ENCODE data around the gene PRSS56. TPM values are rescaled to one million over a fixed set of nuclear protein-coding genes. Genes with fewer than 3 reads are reported as not detected.

The PRSS56 gene
- polyA plus RNA-seq, 1 experiment: not detected

DNA sequence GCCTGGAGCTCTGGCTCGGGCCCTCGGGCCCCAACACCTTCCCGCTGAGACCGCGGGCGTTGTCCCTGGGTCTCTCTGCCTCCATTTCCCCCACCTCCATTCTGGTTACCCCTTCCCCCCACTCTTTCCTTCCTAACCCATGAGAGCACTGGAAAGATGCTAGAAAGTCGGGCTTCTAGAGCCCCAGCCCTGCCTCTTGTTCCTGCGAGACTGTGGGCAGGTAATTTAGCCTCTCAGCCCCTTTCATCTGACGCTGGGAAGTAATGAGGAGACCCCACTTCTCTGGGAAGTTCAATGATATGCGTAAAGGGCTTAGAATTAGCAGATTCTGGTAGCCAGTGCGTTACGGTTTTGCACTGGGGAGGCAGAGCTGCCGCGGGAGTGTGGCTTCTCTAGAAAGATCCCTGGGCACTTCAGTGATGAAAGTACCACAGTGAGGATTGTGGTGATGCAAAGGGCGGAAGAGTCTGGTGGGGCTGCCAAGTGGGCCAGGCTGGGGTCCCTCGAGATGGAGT is 16.3 kb upstream of the PRSS56 start:
- ChIA-PET CTCF (interaction anchor here (0.5 kb wide), 1 partner anchor 206 kb away, joined by 11 read pairs; no protein-coding TSS in a partner anchor), POLR2A (no interaction called here)
- Histone ChIP-seq H3K9me3 (ENCODE audit: control insufficient read depth, insufficient read depth, low read length) (no peaks in the 10 kb centered on the region), H3K27me3 (ENCODE audit: control insufficient read depth, insufficient read depth, low read length) (peaks cover 56% of the 10 kb centered on the region), H3K4me3 (ENCODE audit: low read depth, low read length) (no peak overlapping the region), H3K27ac (ENCODE audit: low read depth, low read length) (no peak overlapping the region)
- TF ChIP-seq, protein P1, sequence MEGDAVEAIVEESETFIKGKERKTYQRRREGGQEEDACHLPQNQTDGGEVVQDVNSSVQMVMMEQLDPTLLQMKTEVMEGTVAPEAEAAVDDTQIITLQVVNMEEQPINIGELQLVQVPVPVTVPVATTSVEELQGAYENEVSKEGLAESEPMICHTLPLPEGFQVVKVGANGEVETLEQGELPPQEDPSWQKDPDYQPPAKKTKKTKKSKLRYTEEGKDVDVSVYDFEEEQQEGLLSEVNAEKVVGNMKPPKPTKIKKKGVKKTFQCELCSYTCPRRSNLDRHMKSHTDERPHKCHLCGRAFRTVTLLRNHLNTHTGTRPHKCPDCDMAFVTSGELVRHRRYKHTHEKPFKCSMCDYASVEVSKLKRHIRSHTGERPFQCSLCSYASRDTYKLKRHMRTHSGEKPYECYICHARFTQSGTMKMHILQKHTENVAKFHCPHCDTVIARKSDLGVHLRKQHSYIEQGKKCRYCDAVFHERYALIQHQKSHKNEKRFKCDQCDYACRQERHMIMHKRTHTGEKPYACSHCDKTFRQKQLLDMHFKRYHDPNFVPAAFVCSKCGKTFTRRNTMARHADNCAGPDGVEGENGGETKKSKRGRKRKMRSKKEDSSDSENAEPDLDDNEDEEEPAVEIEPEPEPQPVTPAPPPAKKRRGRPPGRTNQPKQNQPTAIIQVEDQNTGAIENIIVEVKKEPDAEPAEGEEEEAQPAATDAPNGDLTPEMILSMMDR (IDR thresholded peaks at IDR 0.05; ENCODE audit: low read depth, low read length): no peak
- no peak for DNase-seq (ENCODE audit: low read depth, low spot score)

DNA sequence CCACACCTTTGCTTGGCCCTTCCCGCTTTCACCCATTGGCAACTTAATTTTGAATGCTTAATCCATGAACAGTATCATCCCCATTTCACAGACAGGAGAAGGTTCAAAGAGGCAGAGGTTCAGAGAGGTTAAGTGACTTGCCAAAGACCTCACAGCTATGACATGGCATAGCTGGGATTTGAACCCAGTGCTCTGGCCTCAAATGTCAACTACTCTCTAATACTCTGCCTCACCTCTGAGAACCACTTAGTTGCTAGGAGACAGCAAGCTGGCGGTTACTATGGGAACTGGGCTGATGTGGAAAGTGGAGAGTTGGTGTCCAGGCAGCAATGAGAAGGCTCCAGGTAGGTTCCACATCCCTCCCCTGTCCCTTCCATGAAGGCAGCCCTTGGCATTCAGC is 15.8 kb upstream of the PRSS56 start:
- no peak for DNase-seq (ENCODE audit: low read depth, low spot score)
- ChIA-PET CTCF (interaction anchor here (0.5 kb wide), 1 partner anchor 207 kb away, joined by 11 read pairs; no protein-coding TSS in a partner anchor), POLR2A (no interaction called here)
- H3K27ac ChIP-seq (ENCODE audit: low read depth, low read length): no peak overlapping the region
- H3K27me3 ChIP-seq (ENCODE audit: control insufficient read depth, insufficient read depth, low read length): peaks cover 52% of the 10 kb centered on the region
- no peak overlapping the region for H3K4me3 ChIP-seq (ENCODE audit: low read depth, low read length)
- H3K9me3 ChIP-seq (ENCODE audit: control insufficient read depth, insufficient read depth, low read length): no peaks in the 10 kb centered on the region
- TF ChIP-seq, protein P1 (IDR thresholded peaks at IDR 0.05; ENCODE audit: low read depth, low read length): no peak

DNA sequence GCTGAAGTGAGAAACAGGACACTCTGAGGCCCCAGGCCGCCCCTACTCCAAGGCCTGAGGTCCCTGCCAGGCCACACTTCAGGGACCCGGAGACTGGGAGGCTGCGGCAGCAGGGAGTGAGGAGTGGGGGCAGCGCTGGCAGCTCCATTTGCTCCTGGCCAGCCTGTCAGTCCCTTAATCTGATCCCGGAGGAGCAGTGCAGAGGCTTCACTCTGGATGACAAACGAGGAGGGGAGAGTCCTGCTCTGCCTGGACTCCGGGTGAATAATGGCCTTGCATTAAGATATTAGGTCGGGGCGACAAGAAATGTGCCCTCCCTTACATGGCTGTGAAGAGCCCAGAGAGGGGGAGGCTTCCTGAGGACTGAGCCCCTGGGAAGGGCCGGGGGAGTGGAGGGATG is 14.3 kb upstream of the PRSS56 start:
- CTCF ChIA-PET: no interaction called here
- peaks cover 48% of the 10 kb centered on the region for H3K27me3 ChIP-seq (ENCODE audit: control insufficient read depth, insufficient read depth, low read length)
- H3K4me3 ChIP-seq (ENCODE audit: low read depth, low read length): no peak overlapping the region
- POLR2A ChIA-PET: no interaction called here
- TF ChIP-seq, protein P1 (IDR thresholded peaks at IDR 0.05; ENCODE audit: low read depth, low read length): no peak
- no peak for DNase-seq (ENCODE audit: low read depth, low spot score)
- H3K27ac ChIP-seq (ENCODE audit: low read depth, low read length): no peak overlapping the region
- no peaks in the 10 kb centered on the region for H3K9me3 ChIP-seq (ENCODE audit: control insufficient read depth, insufficient read depth, low read length)

DNA sequence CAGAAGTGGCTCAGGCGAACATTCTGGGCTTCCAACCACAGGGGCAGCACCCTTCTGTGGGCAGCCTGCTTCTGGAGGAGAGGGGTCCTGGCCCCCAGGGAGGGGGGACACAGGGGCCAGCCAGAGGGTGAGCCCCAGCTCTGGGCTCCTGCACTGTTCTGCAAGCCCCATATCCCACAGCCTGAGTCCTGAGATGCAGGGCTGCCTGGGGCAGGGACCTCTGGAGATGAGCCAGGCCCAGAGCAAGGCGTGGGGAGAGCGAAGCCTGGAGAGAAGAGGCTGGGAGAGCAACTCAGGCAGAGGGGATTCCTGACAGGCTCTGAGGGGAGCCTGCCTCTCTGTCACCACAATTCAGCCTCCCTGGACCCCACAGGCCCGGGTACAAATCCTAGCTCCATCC is 13.5 kb upstream of the PRSS56 start:
- ChIA-PET CTCF (no interaction called here), POLR2A (no interaction called here)
- TF ChIP-seq, protein P1 (IDR thresholded peaks at IDR 0.05; ENCODE audit: low read depth, low read length): no peak
- Histone ChIP-seq H3K27ac (ENCODE audit: low read depth, low read length) (no peak overlapping the region), H3K4me3 (ENCODE audit: low read depth, low read length) (no peak overlapping the region), H3K27me3 (ENCODE audit: control insufficient read depth, insufficient read depth, low read length) (peaks cover 44% of the 10 kb centered on the region), H3K9me3 (ENCODE audit: control insufficient read depth, insufficient read depth, low read length) (no peaks in the 10 kb centered on the region)
- no peak for DNase-seq (ENCODE audit: low read depth, low spot score)

DNA sequence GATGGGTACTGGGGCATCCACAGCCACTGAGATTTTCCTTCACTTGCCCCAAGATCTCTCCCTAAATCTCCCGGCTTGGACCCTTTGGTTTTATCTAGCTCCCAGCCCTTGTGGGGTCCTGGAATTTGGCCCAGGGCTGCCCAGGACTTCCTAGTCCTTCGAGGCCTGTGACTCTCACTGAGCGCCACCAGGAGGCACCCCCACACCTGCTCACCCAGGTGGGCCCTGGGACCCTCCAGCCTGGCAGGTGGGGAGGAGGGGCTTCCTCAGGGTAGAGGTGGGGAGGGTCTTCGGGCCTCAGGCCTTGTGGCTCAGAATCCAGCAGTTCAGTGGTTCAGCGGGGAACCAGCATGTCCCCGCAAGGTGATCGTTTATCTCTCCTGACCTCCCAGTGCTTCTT is 11.9 kb upstream of the PRSS56 start:
- DNase-seq (ENCODE audit: low read depth, low spot score): no peak
- Histone ChIP-seq H3K9me3 (ENCODE audit: control insufficient read depth, insufficient read depth, low read length) (no peaks in the 10 kb centered on the region), H3K27ac (ENCODE audit: low read depth, low read length) (no peak overlapping the region), H3K27me3 (ENCODE audit: control insufficient read depth, insufficient read depth, low read length) (peaks cover 45% of the 10 kb centered on the region), H3K4me3 (ENCODE audit: low read depth, low read length) (no peak overlapping the region)
- ChIA-PET POLR2A (no interaction called here), CTCF (no interaction called here)
- TF ChIP-seq, protein P1 (IDR thresholded peaks at IDR 0.05; ENCODE audit: low read depth, low read length): no peak

Data from AG04450 (cell line).